Activated naive CD4-positive, alpha-beta T cell (primary cell): ENCODE data around the gene CSRP2.
A peak's percentile ranks its signal among the peaks of the same experiment; 100 is the strongest.

ENCODE experiments used
- DNase-seq, 4 experiments: peaks; one replicate each; lab custom pipeline; 2025; lab: John Stamatoyannopoulos, UW

The CSRP2 gene

GRCh38 chr12:76891609-76892008 is 12.8 kb upstream of the CSRP2 start:
- no peak for DNase-seq

GRCh38 chr12:76890151-76891143 is 11.6 kb upstream of the CSRP2 start:
- DNase-seq: peak in 1 of 4 experiments; percentile 27

- DNase-seq: no peak
Observed at GRCh38 chr12:76888775-76889174, 10.0 kb upstream of the CSRP2 start.

- DNase-seq: no peak
Observed at GRCh38 chr12:76883811-76884210, 5.0 kb upstream of the CSRP2 start.

- no peak for DNase-seq
Observed at GRCh38 chr12:76883151-76883550, 4.3 kb upstream of the CSRP2 start.

GRCh38 chr12:76882367-76882766 is 3.5 kb upstream of the CSRP2 start:
- DNase-seq: no peak

GRCh38 chr12:76881142-76881541 is 2.3 kb upstream of the CSRP2 start:
- DNase-seq: no peak

GRCh38 chr12:76880519-76881023 is 1.8 kb upstream of the CSRP2 start:
- DNase-seq: no peak

GRCh38 chr12:76879710-76880518 is 1.1 kb upstream of the CSRP2 start:
- no peak for DNase-seq

GRCh38 chr12:76878099-76878898 is 520 bp downstream of the CSRP2 start:
- DNase-seq: peak in 1 of 4 experiments; percentile 9

- no peak for DNase-seq
Observed at GRCh38 chr12:76876696-76877229, 2.1 kb downstream of the CSRP2 start.

GRCh38 chr12:76874491-76875190 is 4.2 kb downstream of the CSRP2 start:
- no peak for DNase-seq

- no peak for DNase-seq
Observed at GRCh38 chr12:76874027-76874426, 4.8 kb downstream of the CSRP2 start.

GRCh38 chr12:76872415-76872814 is 6.4 kb downstream of the CSRP2 start:
- no peak for DNase-seq

- no peak for DNase-seq
Observed at GRCh38 chr12:76871742-76872141, 7.1 kb downstream of the CSRP2 start.

GRCh38 chr12:76871082-76871481 is 7.7 kb downstream of the CSRP2 start:
- no peak for DNase-seq

GRCh38 chr12:76866726-76867125 is 12.1 kb downstream of the CSRP2 start:
- DNase-seq: no peak

GRCh38 chr12:76866151-76866567 is 12.7 kb downstream of the CSRP2 start:
- DNase-seq: no peak

GRCh38 chr12:76864791-76865400 is 13.9 kb downstream of the CSRP2 start:
- no peak for DNase-seq

- no peak for DNase-seq
Observed at GRCh38 chr12:76863837-76864236, 15.0 kb downstream of the CSRP2 start.
